Activated naive CD8-positive, alpha-beta T cell treated with anti-CD3 and anti-CD28 coated beads for 36 hours (primary cell): Measurements from ENCODE around the gene FRG2C. TPM values are rescaled to one million over a fixed set of nuclear protein-coding genes. Genes with fewer than 3 reads are reported as not detected.
"Not testable (repeated sequence)": the region's sequence is repeated elsewhere in the genome, so short reads cannot be mapped to it uniquely, and the experiment has no call there.

Experiments used
- DNase-seq: peaks from one replicate; pipeline ENCODE4 v3.0.0; 2021
- H3K27ac Mint-ChIP-seq: one replicate; pipeline ENCODE4 v1.8.0; 2022; ENCODE audit warnings: mild to moderate bottlenecking, moderate library complexity, mixed read lengths
- H3K27me3 Mint-ChIP-seq: one replicate; pipeline ENCODE4 v1.8.0; 2022; ENCODE audit warnings: mild to moderate bottlenecking, mixed read lengths
- H3K36me3 Mint-ChIP-seq: one replicate; pipeline ENCODE4 v1.8.0; 2021; ENCODE audit warnings: mild to moderate bottlenecking, mixed read lengths
- H3K4me1 Mint-ChIP-seq: one replicate; pipeline ENCODE4 v1.8.0; 2021; ENCODE audit warnings: mixed read lengths
- H3K4me3 Mint-ChIP-seq: one replicate; pipeline ENCODE4 v1.8.0; 2022; ENCODE audit warnings: mild to moderate bottlenecking, moderate library complexity, mixed read lengths
- H3K9me3 Mint-ChIP-seq: one replicate; pipeline ENCODE4 v1.8.0; 2022; ENCODE audit warnings: mixed read lengths
- total RNA-seq, 2 experiments: library from RNA; stranded (reverse); gene quantifications; one replicate each; pipeline ENCODE4 v1.2.3, GENCODE V29; 2021

The FRG2C gene
- not detected for total RNA-seq

GRCh38 chr3:75664028-75664427, at the start of gene FRG2C:
TSS of gene FRG2C (plus strand) at chr3:75664328. CDS start at chr3:75664380, 52 bp downstream.
- H3K4me1 Mint-ChIP-seq, H3K4me3 Mint-ChIP-seq, H3K36me3 Mint-ChIP-seq, DNase-seq, H3K27ac Mint-ChIP-seq: not testable (repeated sequence)
- Mint-ChIP-seq H3K9me3 (peaks cover 22% of the 10 kb centered on the region), H3K27me3 (peaks cover 52% of the 10 kb centered on the region)

- not testable (repeated sequence) for H3K4me3 Mint-ChIP-seq, DNase-seq, H3K9me3 Mint-ChIP-seq, H3K27ac Mint-ChIP-seq, H3K4me1 Mint-ChIP-seq, H3K36me3 Mint-ChIP-seq
- peaks cover 30% of the 10 kb centered on the region for H3K27me3 Mint-ChIP-seq
Measured at GRCh38 chr3:75618666-75619305, 45.3 kb upstream of the FRG2C start.

GRCh38 chr3:75619481-75620031, 44.6 kb upstream of the FRG2C start:
- DNase-seq, H3K27ac Mint-ChIP-seq, H3K4me3 Mint-ChIP-seq, H3K4me1 Mint-ChIP-seq, H3K36me3 Mint-ChIP-seq, H3K9me3 Mint-ChIP-seq: not testable (repeated sequence)
- peaks cover 30% of the 10 kb centered on the region for H3K27me3 Mint-ChIP-seq

GRCh38 chr3:75621772-75622171, 42.4 kb upstream of the FRG2C start:
- not testable (repeated sequence) for H3K9me3 Mint-ChIP-seq, H3K4me1 Mint-ChIP-seq, DNase-seq, H3K4me3 Mint-ChIP-seq, H3K27ac Mint-ChIP-seq, H3K36me3 Mint-ChIP-seq
- H3K27me3 Mint-ChIP-seq: peaks cover 30% of the 10 kb centered on the region

GRCh38 chr3:75623656-75624055, 40.5 kb upstream of the FRG2C start:
- H3K27ac Mint-ChIP-seq, H3K4me3 Mint-ChIP-seq, H3K9me3 Mint-ChIP-seq, DNase-seq, H3K4me1 Mint-ChIP-seq, H3K36me3 Mint-ChIP-seq: not testable (repeated sequence)
- H3K27me3 Mint-ChIP-seq: peaks cover 19% of the 10 kb centered on the region

GRCh38 chr3:75630887-75631535, 33.1 kb upstream of the FRG2C start:
- H3K4me1 Mint-ChIP-seq, H3K27me3 Mint-ChIP-seq, H3K27ac Mint-ChIP-seq, H3K4me3 Mint-ChIP-seq, H3K9me3 Mint-ChIP-seq, H3K36me3 Mint-ChIP-seq, DNase-seq: not testable (repeated sequence)

GRCh38 chr3:75631541-75631940, 32.6 kb upstream of the FRG2C start:
- no peak for DNase-seq
- Mint-ChIP-seq H3K27me3 (no peaks in the 10 kb centered on the region), H3K36me3 (no peaks in the 10 kb centered on the region), H3K4me3 (no peak overlapping the region), H3K4me1 (no peaks in the 10 kb centered on the region), H3K27ac (no peak overlapping the region), H3K9me3 (peaks cover 3% of the 10 kb centered on the region)

GRCh38 chr3:75638947-75639346, 25.2 kb upstream of the FRG2C start:
- H3K9me3 Mint-ChIP-seq, H3K27ac Mint-ChIP-seq, DNase-seq, H3K4me3 Mint-ChIP-seq, H3K4me1 Mint-ChIP-seq, H3K36me3 Mint-ChIP-seq: not testable (repeated sequence)
- H3K27me3 Mint-ChIP-seq: peaks cover 34% of the 10 kb centered on the region

GRCh38 chr3:75641107-75641517, 23.0 kb upstream of the FRG2C start:
- Mint-ChIP-seq H3K4me3 (peak overlapping the region; percentile 64), H3K27me3 (peaks cover 34% of the 10 kb centered on the region)
- not testable (repeated sequence) for H3K27ac Mint-ChIP-seq, H3K4me1 Mint-ChIP-seq, H3K9me3 Mint-ChIP-seq, H3K36me3 Mint-ChIP-seq
- DNase-seq: peak; percentile 13

- H3K9me3 Mint-ChIP-seq, H3K36me3 Mint-ChIP-seq, DNase-seq, H3K27ac Mint-ChIP-seq, H3K4me3 Mint-ChIP-seq, H3K4me1 Mint-ChIP-seq: not testable (repeated sequence)
- H3K27me3 Mint-ChIP-seq: peaks cover 27% of the 10 kb centered on the region
Measured at GRCh38 chr3:75643031-75643800, 20.9 kb upstream of the FRG2C start.

GRCh38 chr3:75645548-75645947, 18.6 kb upstream of the FRG2C start:
- not testable (repeated sequence) for H3K27ac Mint-ChIP-seq, DNase-seq, H3K9me3 Mint-ChIP-seq, H3K36me3 Mint-ChIP-seq, H3K4me3 Mint-ChIP-seq, H3K4me1 Mint-ChIP-seq
- H3K27me3 Mint-ChIP-seq: peaks cover 19% of the 10 kb centered on the region

GRCh38 chr3:75650191-75650590, 13.9 kb upstream of the FRG2C start:
- Mint-ChIP-seq H3K4me1 (no peaks in the 10 kb centered on the region), H3K27me3 (peaks cover 16% of the 10 kb centered on the region), H3K9me3 (no peaks in the 10 kb centered on the region), H3K27ac (no peak overlapping the region), H3K4me3 (no peak overlapping the region), H3K36me3 (no peaks in the 10 kb centered on the region)
- DNase-seq: no peak

- H3K27ac Mint-ChIP-seq, DNase-seq: not testable (repeated sequence)
Measured at GRCh38 chr3:75655101-75655904, 8.8 kb upstream of the FRG2C start.

GRCh38 chr3:75655956-75656355, 8.2 kb upstream of the FRG2C start:
- H3K27ac Mint-ChIP-seq, H3K36me3 Mint-ChIP-seq, H3K4me3 Mint-ChIP-seq, H3K9me3 Mint-ChIP-seq, DNase-seq, H3K4me1 Mint-ChIP-seq: not testable (repeated sequence)
- peaks cover 59% of the 10 kb centered on the region for H3K27me3 Mint-ChIP-seq

More at GRCh38 chr3:75655101-75655904, 8.8 kb upstream of the FRG2C start:
- not testable (repeated sequence) for H3K9me3 Mint-ChIP-seq, H3K4me1 Mint-ChIP-seq, H3K4me3 Mint-ChIP-seq, H3K36me3 Mint-ChIP-seq
- peaks cover 52% of the 10 kb centered on the region for H3K27me3 Mint-ChIP-seq
